ENCODE results near the gene SLIT3. TPM values are rescaled to one million over a fixed set of nuclear protein-coding genes. Genes with fewer than 3 reads are reported as not detected.
A peak's percentile ranks its signal among the peaks of the same experiment; 100 is the strongest.

The SLIT3 gene
- total and polyA plus RNA-seq, 10 of the 15 experiments (the other 5 are each of a cell fraction or from before 2014, with no cell fraction given), result 0.05 TPM; not detected in 9

DNA sequence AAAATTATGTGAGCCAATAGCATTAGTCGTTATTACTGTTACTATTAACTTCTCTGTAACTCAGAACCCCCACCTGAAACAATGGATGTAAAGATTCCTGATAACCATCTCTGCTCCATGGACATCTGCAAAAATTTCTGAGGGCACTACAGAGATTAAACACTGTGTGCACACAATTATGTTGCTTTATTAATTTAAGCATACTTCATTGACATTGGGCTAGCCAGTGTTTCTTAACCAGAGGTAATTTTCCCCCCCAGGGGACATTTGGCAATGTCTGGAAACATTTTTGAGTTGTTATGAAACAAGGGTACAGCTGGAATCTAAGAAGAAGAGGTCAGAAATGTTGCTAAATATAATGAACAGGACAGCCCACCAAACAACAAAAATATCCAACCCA, 19.3 kb downstream of the SLIT3 start (continued):
- TF ChIP-seq NR2F1 (conservative IDR thresholded peaks at IDR 0.05) (no peak), NFXL1 (IDR thresholded peaks at IDR 0.05; ENCODE audit: borderline replicate concordance) (no peak), CHD4 (IDR thresholded peaks at IDR 0.05) (no peak)

DNA sequence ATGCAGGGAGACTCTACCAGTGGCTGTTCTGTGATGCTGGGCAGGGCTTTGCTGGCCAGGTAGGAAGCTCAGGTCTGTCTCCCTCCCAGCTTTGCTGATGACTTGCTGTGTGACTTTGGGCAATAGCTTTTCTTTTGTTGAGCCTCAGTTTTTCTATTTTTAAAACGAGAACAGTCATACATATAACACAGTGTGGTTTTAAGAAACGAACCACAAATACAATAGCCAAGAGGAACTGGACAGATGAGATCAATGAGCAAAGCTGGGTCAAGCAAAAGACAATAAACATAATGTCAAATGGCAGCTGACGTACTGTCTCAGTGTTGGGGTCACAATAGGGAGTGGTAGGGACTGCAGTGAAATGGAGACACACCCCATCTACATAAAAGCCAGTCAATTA, 20.2 kb downstream of the SLIT3 start:
- Histone ChIP-seq H3K36me3 (ENCODE audit: control insufficient read depth in 2 of 2, insufficient read depth in 2 of 2, low read length in 1 of 2) (no peaks in the 10 kb centered on the region), H3K9ac (ENCODE audit: control insufficient read depth, insufficient read depth, low read length) (no peak overlapping the region), H2AFZ (ENCODE audit: control insufficient read depth, low read depth, low read length) (no peak overlapping the region), H3K9me3 (replicated peaks; ENCODE audit: control insufficient read depth, insufficient read depth, low read length) (no peaks in the 10 kb centered on the region), H3K4me2 (ENCODE audit: control insufficient read depth, insufficient read depth) (no peak overlapping the region), H3K27me3 (replicated peaks in 1 of 2; ENCODE audit: control insufficient read depth in 2 of 2, insufficient read depth in 2 of 2, low read length in 1 of 2) (no peaks in the 10 kb centered on the region; a peak in 1 of 4 replicates), H3K4me1 (ENCODE audit: control insufficient read depth, insufficient read depth, low read length) (no peaks in the 10 kb centered on the region), H4K20me1 (ENCODE audit: control insufficient read depth, insufficient read depth) (no peaks in the 10 kb centered on the region), H3K79me2 (ENCODE audit: control insufficient read depth, insufficient read depth, low read length) (no peaks in the 10 kb centered on the region), H3K4me3 (no peak overlapping the region), H3K27ac (ENCODE audit: control insufficient read depth, insufficient read depth) (no peak overlapping the region)
- DNase-seq (ENCODE audit: low read depth, low spot score) (no peak), FAIRE-seq (no peak), ATAC-seq (peak; percentile 30)
- SMC1A ChIA-PET (ENCODE audit: uncharacterized antibody, unreplicated experiment), result interaction anchor here (0.5 kb wide), 1 partner anchor 694 kb away, joined by 3 read pairs; no protein-coding TSS in a partner anchor
- RAD21 ChIA-PET (ENCODE audit: unreplicated experiment), result no interaction called here
- WGBS (ENCODE audit: insufficient coverage, insufficient replicate concordance, low lambda C conversion rate, missing lambda C conversion rate), result 3% methylated on average over 3 of the region's 3 CpGs
- intact Hi-C loops (cut with micrococcal nuclease; ENCODE audit: unreplicated experiment) (no loop called here), in situ Hi-C loops (cut with MboI) (no loop called here)
- POLR2A ChIA-PET, result no interaction called here
- CTCF ChIA-PET, result no interaction called here
- 0 out of 2 replicates have a peak, but pooled peaks have one; percentile 21 for TF ChIP-seq RUNX3 (IDR thresholded peaks at IDR 0.05; ENCODE audit: low read length)
- no peak for TF ChIP-seq STAT1 (conservative IDR thresholded peaks at IDR 0.05)
- no peak for TF ChIP-seq SRF (IDR thresholded peaks at IDR 0.05; ENCODE audit: low read depth in 2 of 2, low read length in 2 of 2)
- no peak for TF ChIP-seq NFYA (IDR thresholded peaks at IDR 0.05; ENCODE audit: borderline replicate concordance, low read depth, low read length)
- TF ChIP-seq NR2C1 (IDR thresholded peaks at IDR 0.05), result no peak
- TF ChIP-seq SMAD1 (IDR thresholded peaks at IDR 0.05; ENCODE audit: low read depth, partially characterized antibody), result no peak
- no peak for TF ChIP-seq EGR1 (IDR thresholded peaks at IDR 0.05; ENCODE audit: borderline replicate concordance in 1 of 2, low read depth in 2 of 2, low read length in 2 of 2)
- BruUV-seq (replicated peaks), result no TSS peak
